OCI-LY1 (cell line): ENCODE measurements around the gene DIAPH3.

Experiments used
- EZH2 ChIP-seq: fragments of 200-600 bp; sonication (generic), shearing (Covaris generic); IDR thresholded peaks from 2 replicates; pipeline ENCODE4 v1.8.0; 2017; ENCODE audit warnings: borderline replicate concordance, mixed run types, mild to moderate bottlenecking, antibody characterized with exemption, low read length, moderate library complexity, mixed read lengths
- TF ChIP-seq, protein P1 (sequence below): fragments of 200-600 bp; sonication (generic), shearing (Covaris generic); IDR thresholded peaks from 2 replicates; pipeline ENCODE4 v1.5.1; 2017; ENCODE audit warnings: mild to moderate bottlenecking, antibody characterized with exemption, low read length, moderate library complexity, mixed read lengths

DNA sequence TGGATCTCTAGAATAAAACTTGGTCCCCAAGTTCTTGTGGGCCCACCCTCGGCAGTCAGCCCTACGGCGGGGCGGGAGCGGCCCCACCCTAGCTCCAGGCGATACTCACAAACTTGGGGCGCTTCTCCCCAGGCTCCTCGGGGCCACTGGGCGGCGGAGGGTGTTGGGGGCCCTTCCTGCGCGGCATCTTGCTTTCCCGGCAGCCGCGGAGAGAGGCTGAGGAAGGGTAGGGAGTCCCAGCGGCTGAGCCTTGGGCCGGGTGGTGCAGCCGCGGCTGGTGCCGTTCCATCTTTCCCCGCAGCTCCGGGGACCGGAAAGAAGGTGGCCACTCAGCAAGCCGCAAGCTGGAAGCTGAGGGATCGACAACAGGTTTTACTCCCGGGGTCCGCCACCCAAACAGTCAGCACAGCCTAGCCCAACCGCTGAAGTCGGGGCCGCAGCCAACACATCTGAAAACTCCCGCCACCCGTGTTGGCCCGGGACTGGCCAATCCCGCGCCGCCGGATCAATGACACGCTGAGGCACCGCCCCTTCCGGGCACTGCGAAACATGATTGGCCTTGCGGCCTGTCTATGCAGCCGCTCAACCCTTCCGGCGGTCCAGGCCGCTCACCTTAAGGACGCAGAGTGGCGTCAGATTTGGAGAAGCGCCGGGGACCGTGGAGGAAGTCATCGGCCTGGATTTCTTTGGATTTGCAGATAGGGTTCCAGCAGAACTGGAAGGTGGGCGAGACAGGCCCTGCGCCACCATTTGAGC, at the start of gene DIAPH3:
- TF ChIP-seq, protein P1, sequence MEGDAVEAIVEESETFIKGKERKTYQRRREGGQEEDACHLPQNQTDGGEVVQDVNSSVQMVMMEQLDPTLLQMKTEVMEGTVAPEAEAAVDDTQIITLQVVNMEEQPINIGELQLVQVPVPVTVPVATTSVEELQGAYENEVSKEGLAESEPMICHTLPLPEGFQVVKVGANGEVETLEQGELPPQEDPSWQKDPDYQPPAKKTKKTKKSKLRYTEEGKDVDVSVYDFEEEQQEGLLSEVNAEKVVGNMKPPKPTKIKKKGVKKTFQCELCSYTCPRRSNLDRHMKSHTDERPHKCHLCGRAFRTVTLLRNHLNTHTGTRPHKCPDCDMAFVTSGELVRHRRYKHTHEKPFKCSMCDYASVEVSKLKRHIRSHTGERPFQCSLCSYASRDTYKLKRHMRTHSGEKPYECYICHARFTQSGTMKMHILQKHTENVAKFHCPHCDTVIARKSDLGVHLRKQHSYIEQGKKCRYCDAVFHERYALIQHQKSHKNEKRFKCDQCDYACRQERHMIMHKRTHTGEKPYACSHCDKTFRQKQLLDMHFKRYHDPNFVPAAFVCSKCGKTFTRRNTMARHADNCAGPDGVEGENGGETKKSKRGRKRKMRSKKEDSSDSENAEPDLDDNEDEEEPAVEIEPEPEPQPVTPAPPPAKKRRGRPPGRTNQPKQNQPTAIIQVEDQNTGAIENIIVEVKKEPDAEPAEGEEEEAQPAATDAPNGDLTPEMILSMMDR = no peak
- no peak for TF ChIP-seq EZH2
